Measurements from ENCODE around the gene TMEM202.
"Not testable (repeated sequence)": the region's sequence is repeated elsewhere in the genome, so short reads cannot be mapped to it uniquely, and the experiment has no call there.

TMEM202 gene

GRCh38 chr15:72404356-72404755 lies 6.3 kb downstream of the TMEM202 start:
- no peak for DNase-seq

GRCh38 chr15:72404841-72405240 lies 6.7 kb downstream of the TMEM202 start:
- DNase-seq, result no peak

- DNase-seq, result no peak
Measured at GRCh38 chr15:72406936-72407335, 8.8 kb downstream of the TMEM202 start.

GRCh38 chr15:72411111-72411510 lies 13.0 kb downstream of the TMEM202 start:
- no peak for DNase-seq

GRCh38 chr15:72411544-72411943 lies 13.4 kb downstream of the TMEM202 start:
- DNase-seq, result no peak

GRCh38 chr15:72413337-72413736 lies 15.2 kb downstream of the TMEM202 start:
- DNase-seq, result not testable (repeated sequence)

- no peak for DNase-seq
Measured at GRCh38 chr15:72415304-72415703, 17.2 kb downstream of the TMEM202 start.

- DNase-seq, result not testable (repeated sequence)
Measured at GRCh38 chr15:72419768-72420167, 21.7 kb downstream of the TMEM202 start.

- DNase-seq, result no peak
Measured at GRCh38 chr15:72420576-72420975, 22.5 kb downstream of the TMEM202 start.

GRCh38 chr15:72421484-72421883 lies 23.4 kb downstream of the TMEM202 start:
- DNase-seq, result peak; percentile 14

- DNase-seq, result no peak
Measured at GRCh38 chr15:72423256-72423655, 25.2 kb downstream of the TMEM202 start.

- no peak for DNase-seq
Measured at GRCh38 chr15:72426753-72427152, 28.6 kb downstream of the TMEM202 start.

- no peak for DNase-seq
Measured at GRCh38 chr15:72437650-72438316, 39.7 kb downstream of the TMEM202 start.

GRCh38 chr15:72442848-72443247 lies 44.7 kb downstream of the TMEM202 start:
- not testable (repeated sequence) for DNase-seq

GRCh38 chr15:72445426-72445825 lies 47.3 kb downstream of the TMEM202 start:
- DNase-seq, result no peak

GRCh38 chr15:72450805-72451204 lies 52.7 kb downstream of the TMEM202 start:
- DNase-seq, result no peak

- DNase-seq, result no peak
Measured at GRCh38 chr15:72451224-72451623, 53.1 kb downstream of the TMEM202 start.

GRCh38 chr15:72456684-72457083 lies 58.6 kb downstream of the TMEM202 start:
- DNase-seq, result no peak

All from fibroblast of skin of back (primary cell).